GM12891 (cell line): Measurements from ENCODE around the gene METTL18.

ENCODE experiments used
- PAX5 ChIP-seq: IDR thresholded peaks from 2 replicates; pipeline ENCODE4 v1.6.1; 2011; ENCODE audit warnings: low read length, moderate library complexity, mild to moderate bottlenecking; ENCODE audit not compliant: insufficient read depth, severe bottlenecking
- POLR2A ChIP-seq: IDR thresholded peaks from 2 replicates; pipeline ENCODE4 v1.6.1; 2011; ENCODE audit warnings: low read depth, low read length, control low read depth
- POLR2AphosphoS5 ChIP-seq: IDR thresholded peaks from 2 replicates; pipeline ENCODE4 v1.6.1; 2011; ENCODE audit warnings: low read depth, low read length, control low read depth
- POU2F2 ChIP-seq: IDR thresholded peaks from 2 replicates; pipeline ENCODE4 v1.6.1; 2011; ENCODE audit warnings: low read depth, mild to moderate bottlenecking, control low read depth, low read length, moderate library complexity
- SPI1 ChIP-seq: IDR thresholded peaks from 2 replicates; pipeline ENCODE4 v1.6.1; 2011; ENCODE audit warnings: low read depth, low read length, control low read depth
- TAF1 ChIP-seq: IDR thresholded peaks from 2 replicates; pipeline ENCODE4 v1.6.1; 2011; ENCODE audit warnings: low read depth, low read length, control low read depth

GRCh38 chr1:169786974-169787373 lies 7.7 kb downstream of the METTL18 start:
- TF ChIP-seq POLR2A (no peak), SPI1 (no peak), TAF1 (no peak), POU2F2 (no peak), POLR2AphosphoS5 (no peak), PAX5 (no peak)
